OCI-LY3 (cell line): ENCODE data around the gene HECTD4.

ENCODE experiments used
- H2AFZ ChIP-seq: fragments of 200-600, 300-600 bp; shearing (Covaris generic); 2 replicates; pipeline ENCODE4 v1.6.0; 2014; ENCODE audit warnings: antibody characterized with exemption, low read depth, low read length
- H3K27ac ChIP-seq: fragments of 200-600, 300-600 bp; sonication (generic); 2 replicates; pipeline ENCODE4 v1.5.1; 2014; ENCODE audit warnings: mild to moderate bottlenecking, low read length, moderate library complexity, mixed read lengths
- H3K27me3 ChIP-seq: fragments of 200-600, 300-600 bp; sonication (generic); 2 replicates; pipeline ENCODE4 v1.6.1; 2014; ENCODE audit warnings: low read depth, low read length, mixed read lengths
- H3K36me3 ChIP-seq: fragments of 200-600, 300-600 bp; sonication (generic); replicated peaks from 2 replicates; pipeline ENCODE3; 2014; ENCODE audit warnings: low read depth, low read length, mixed read lengths
- H3K4me1 ChIP-seq: fragments of 300-600, 200-600 bp; sonication (generic); 2 replicates; pipeline ENCODE4 v1.6.1; 2014; ENCODE audit warnings: low read length, mixed read lengths
- H3K4me2 ChIP-seq: fragments of 200-600, 300-600 bp; sonication (generic); 2 replicates; pipeline ENCODE4 v1.6.1; 2014; ENCODE audit warnings: low read length, mixed read lengths
- H3K4me3 ChIP-seq: fragments of 300-600, 200-600 bp; sonication (generic); 2 replicates; pipeline ENCODE4 v1.5.1; 2014; ENCODE audit warnings: antibody characterized with exemption, mild to moderate bottlenecking, low read length, moderate library complexity
- H3K79me2 ChIP-seq: fragments of 300-600, 200-600 bp; shearing (Covaris generic); 2 replicates; pipeline ENCODE4 v1.6.1; 2014; ENCODE audit warnings: mild to moderate bottlenecking, low read length, mixed read lengths
- H3K9ac ChIP-seq: fragments of 300-600, 200-600 bp; shearing (Covaris generic); 2 replicates; pipeline ENCODE4 v1.6.0; 2014; ENCODE audit warnings: mild to moderate bottlenecking, low read length, moderate library complexity
- H3K9me3 ChIP-seq: fragments of 200-600, 300-600 bp; shearing (Covaris generic); 2 replicates; pipeline ENCODE4 v1.6.1; 2014; ENCODE audit warnings: low read length, mixed read lengths; ENCODE audit not compliant: insufficient read depth
- H4K20me1 ChIP-seq: fragments of 200-600, 300-600 bp; sonication (generic); 2 replicates; pipeline ENCODE4 v1.6.1; 2016; ENCODE audit warnings: low read length, mixed read lengths; ENCODE audit not compliant: insufficient read depth
- EZH2phosphoT487 ChIP-seq: fragments of 200-600 bp; shearing (Covaris generic); IDR thresholded peaks from 2 replicates; pipeline ENCODE4 v1.6.1; 2018; ENCODE audit warnings: antibody characterized with exemption, mixed run types, low read depth
- TF ChIP-seq, protein P1 (sequence below): fragments of 200-600, 300-600 bp; sonication (generic); IDR thresholded peaks from 2 replicates; pipeline ENCODE4 v1.5.1; 2014; ENCODE audit warnings: antibody characterized with exemption, low read length, low read depth

HECTD4 gene

DNA sequence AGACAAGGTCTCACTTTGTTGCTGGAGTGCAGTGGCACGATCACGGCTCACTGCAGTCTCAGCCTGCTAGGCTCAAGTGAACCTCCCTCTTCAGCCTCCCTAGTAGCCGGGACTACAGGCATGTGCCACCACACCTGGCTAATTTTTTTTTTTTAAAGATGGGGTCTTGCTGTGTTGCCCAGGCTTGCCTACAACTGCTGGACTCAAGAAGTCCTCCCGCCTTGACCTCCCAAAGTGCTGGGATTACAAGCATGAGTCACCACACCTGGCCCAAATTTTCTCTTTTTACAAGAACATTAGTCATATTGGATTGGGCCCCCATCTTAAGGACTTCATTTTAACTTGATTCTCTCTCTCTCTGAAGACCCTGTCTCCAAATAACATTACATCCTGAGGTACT, 7.0 kb upstream of the HECTD4 start:
- TF ChIP-seq, protein P1, sequence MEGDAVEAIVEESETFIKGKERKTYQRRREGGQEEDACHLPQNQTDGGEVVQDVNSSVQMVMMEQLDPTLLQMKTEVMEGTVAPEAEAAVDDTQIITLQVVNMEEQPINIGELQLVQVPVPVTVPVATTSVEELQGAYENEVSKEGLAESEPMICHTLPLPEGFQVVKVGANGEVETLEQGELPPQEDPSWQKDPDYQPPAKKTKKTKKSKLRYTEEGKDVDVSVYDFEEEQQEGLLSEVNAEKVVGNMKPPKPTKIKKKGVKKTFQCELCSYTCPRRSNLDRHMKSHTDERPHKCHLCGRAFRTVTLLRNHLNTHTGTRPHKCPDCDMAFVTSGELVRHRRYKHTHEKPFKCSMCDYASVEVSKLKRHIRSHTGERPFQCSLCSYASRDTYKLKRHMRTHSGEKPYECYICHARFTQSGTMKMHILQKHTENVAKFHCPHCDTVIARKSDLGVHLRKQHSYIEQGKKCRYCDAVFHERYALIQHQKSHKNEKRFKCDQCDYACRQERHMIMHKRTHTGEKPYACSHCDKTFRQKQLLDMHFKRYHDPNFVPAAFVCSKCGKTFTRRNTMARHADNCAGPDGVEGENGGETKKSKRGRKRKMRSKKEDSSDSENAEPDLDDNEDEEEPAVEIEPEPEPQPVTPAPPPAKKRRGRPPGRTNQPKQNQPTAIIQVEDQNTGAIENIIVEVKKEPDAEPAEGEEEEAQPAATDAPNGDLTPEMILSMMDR = no peak
- no peak for TF ChIP-seq EZH2phosphoT487
- no peaks in the 10 kb centered on the region for H3K27me3 ChIP-seq
- no peak overlapping the region for H3K4me3 ChIP-seq
- H3K9me3 ChIP-seq = no peaks in the 10 kb centered on the region
- H3K36me3 ChIP-seq = no peaks in the 10 kb centered on the region
- H3K9ac ChIP-seq = no peak overlapping the region
- H3K4me2 ChIP-seq = no peak overlapping the region
- peaks cover 3% of the 10 kb centered on the region; the same call in 1 of the 2 replicates for H3K4me1 ChIP-seq
- no peak overlapping the region for H3K27ac ChIP-seq
- no peak overlapping the region for H2AFZ ChIP-seq
- no peaks in the 10 kb centered on the region for H3K79me2 ChIP-seq
- H4K20me1 ChIP-seq = no peaks in the 10 kb centered on the region

DNA sequence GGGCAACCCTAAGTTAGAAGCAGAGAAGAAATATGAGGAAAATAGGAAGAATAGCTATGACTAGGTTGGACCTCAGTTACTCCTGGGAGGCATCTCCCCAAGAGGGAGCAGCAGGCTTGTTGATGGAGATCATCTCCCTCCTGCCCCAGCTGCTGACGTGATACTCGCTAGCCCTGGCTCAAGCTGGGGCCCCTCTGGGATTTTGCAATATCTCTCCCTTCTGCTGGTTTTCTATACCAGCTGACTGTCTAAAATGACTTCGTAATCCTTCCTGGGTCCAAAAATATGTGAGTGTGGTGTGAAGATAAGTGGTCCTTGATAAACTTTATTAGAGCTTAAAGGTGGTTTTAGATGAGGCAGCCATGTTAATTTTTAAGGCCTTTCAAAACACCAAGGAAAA, 4.5 kb upstream of the HECTD4 start:
- H3K4me3 ChIP-seq = no peak overlapping the region
- H3K9ac ChIP-seq = no peak overlapping the region
- H3K4me1 ChIP-seq = peaks cover 6% of the 10 kb centered on the region; the same call in 1 of the 2 replicates
- TF ChIP-seq, protein P1 = no peak
- TF ChIP-seq EZH2phosphoT487 = no peak
- H3K9me3 ChIP-seq = no peaks in the 10 kb centered on the region
- H4K20me1 ChIP-seq = no peaks in the 10 kb centered on the region
- no peaks in the 10 kb centered on the region for H3K36me3 ChIP-seq
- H3K79me2 ChIP-seq = peaks cover 1% of the 10 kb centered on the region; the same call in 1 of the 2 replicates
- H3K4me2 ChIP-seq = no peak overlapping the region
- H3K27me3 ChIP-seq = no peaks in the 10 kb centered on the region
- H2AFZ ChIP-seq = peak overlapping the region; percentile 81
- no peak overlapping the region for H3K27ac ChIP-seq

DNA sequence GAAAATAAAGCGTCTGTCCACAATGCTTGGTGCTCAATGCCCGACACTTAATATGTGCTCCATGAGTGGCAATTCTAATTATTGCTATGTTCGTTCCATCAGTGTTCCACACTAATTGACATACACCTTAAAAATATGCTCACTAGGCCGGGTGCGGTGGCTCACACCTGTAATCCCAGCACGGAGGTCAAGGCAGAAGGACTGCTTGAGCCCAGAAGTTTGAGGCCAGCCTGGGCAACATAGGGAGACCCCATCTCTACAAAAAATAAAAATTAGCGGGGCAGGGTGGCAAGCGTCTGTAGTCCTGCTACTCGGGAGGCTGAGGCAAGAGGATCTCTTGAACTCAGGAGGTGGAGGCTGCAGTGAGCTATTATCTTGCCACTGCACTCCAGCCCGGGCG, 635 bp upstream of the HECTD4 start:
- TF ChIP-seq EZH2phosphoT487 = no peak
- TF ChIP-seq, protein P1 = no peak

DNA sequence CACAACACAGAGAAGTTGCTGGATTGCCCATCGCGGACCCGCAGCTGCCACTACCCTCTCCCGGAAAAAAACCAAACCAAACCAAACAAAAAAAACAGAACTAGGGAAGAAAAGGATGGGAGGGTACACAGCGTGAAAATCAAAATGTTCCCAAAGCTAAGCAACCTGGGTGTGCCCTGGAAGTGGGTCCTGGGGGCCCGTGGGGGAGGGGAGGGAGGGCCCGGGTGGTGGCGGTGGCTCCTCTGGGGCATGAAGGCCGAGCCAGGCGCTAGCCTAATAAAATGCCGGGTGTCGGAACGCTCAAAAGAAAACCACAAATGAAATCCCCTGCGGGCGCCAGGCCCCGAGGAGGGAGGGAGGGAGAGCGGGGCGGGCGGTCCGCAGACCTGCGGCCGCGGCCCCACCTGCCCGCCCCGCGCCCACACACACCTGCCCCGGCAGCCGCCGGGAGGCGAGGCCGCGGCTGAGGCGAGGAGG, 787 bp downstream of the HECTD4 start:
- Histone ChIP-seq H3K9ac (peak overlapping the region; percentile 85), H3K27ac (peak overlapping the region; percentile 49), H3K27me3 (no peaks in the 10 kb centered on the region), H3K9me3 (no peaks in the 10 kb centered on the region), H3K36me3 (no peaks in the 10 kb centered on the region), H3K4me1 (peaks cover 11% of the 10 kb centered on the region), H4K20me1 (peaks cover 9% of the 10 kb centered on the region; the same call in 1 of the 2 replicates), H3K79me2 (peaks cover 42% of the 10 kb centered on the region), H3K4me2 (peak overlapping the region; percentile 89), H3K4me3 (peak overlapping the region; percentile 93), H2AFZ (peak overlapping the region; percentile 61; the same call in 1 of the 2 replicates)
- no peak for TF ChIP-seq EZH2phosphoT487
- TF ChIP-seq, protein P1 = no peak

More for the DNA sequence above, 635 bp upstream of the HECTD4 start:
- Histone ChIP-seq H3K4me2 (peak overlapping the region; percentile 86), H3K9me3 (no peaks in the 10 kb centered on the region), H3K27ac (no peak overlapping the region), H3K79me2 (peaks cover 32% of the 10 kb centered on the region), H4K20me1 (0 out of 2 replicates have a peak, but pooled peaks cover 4% of the 10 kb centered on the region), H2AFZ (peak overlapping the region; percentile 96), H3K9ac (peak overlapping the region; percentile 85), H3K36me3 (no peaks in the 10 kb centered on the region), H3K27me3 (no peaks in the 10 kb centered on the region), H3K4me1 (peaks cover 13% of the 10 kb centered on the region), H3K4me3 (peak overlapping the region; percentile 93)
